NB4 (cell line): ENCODE data around the gene TSKU.

Experiments used
- POLR2A ChIP-seq: IDR thresholded peaks from 2 replicates; pipeline ENCODE4 v1.6.1; 2011; ENCODE audit warnings: mild to moderate bottlenecking; ENCODE audit not compliant: insufficient read length; ENCODE audit errors: extremely low read depth
- TF ChIP-seq, protein P1 (sequence below): IDR thresholded peaks from one replicate; pipeline ENCODE4 v1.5.1; 2012; ENCODE audit warnings: low read depth, low read length
- TF ChIP-seq, protein P2 (sequence below): IDR thresholded peaks from 2 replicates; pipeline ENCODE4 v1.6.1; 2011; ENCODE audit warnings: low read depth, low read length

GRCh38 chr11:76798671-76799065, 15.5 kb downstream of the TSKU start:
- TF ChIP-seq POLR2A: no peak
- TF ChIP-seq, protein P1, sequence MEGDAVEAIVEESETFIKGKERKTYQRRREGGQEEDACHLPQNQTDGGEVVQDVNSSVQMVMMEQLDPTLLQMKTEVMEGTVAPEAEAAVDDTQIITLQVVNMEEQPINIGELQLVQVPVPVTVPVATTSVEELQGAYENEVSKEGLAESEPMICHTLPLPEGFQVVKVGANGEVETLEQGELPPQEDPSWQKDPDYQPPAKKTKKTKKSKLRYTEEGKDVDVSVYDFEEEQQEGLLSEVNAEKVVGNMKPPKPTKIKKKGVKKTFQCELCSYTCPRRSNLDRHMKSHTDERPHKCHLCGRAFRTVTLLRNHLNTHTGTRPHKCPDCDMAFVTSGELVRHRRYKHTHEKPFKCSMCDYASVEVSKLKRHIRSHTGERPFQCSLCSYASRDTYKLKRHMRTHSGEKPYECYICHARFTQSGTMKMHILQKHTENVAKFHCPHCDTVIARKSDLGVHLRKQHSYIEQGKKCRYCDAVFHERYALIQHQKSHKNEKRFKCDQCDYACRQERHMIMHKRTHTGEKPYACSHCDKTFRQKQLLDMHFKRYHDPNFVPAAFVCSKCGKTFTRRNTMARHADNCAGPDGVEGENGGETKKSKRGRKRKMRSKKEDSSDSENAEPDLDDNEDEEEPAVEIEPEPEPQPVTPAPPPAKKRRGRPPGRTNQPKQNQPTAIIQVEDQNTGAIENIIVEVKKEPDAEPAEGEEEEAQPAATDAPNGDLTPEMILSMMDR: no peak
- TF ChIP-seq, protein P2, sequence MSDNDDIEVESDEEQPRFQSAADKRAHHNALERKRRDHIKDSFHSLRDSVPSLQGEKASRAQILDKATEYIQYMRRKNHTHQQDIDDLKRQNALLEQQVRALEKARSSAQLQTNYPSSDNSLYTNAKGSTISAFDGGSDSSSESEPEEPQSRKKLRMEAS: no peak
